GM10248 (cell line): ENCODE measurements around the gene CTDSPL.

Source experiments
- CTCF ChIA-PET: fragments of 300-600 bp; sonication (Branson Sonifier 250); formaldehyde crosslinking; extraction: SDS; loops from one replicate; lab custom pipeline; 2021; ENCODE audit warnings: antibody characterized with exemption; lab: Yijun Ruan, JAX
- POLR2A ChIA-PET: fragments of 350-650 bp; sonication (Branson Sonifier 250); formaldehyde crosslinking; extraction: SDS; loops from one replicate; lab custom pipeline; 2020; ENCODE audit warnings: antibody characterized with exemption; lab: Yijun Ruan, JAX
- DNase-seq: peaks from one replicate; pipeline ENCODE4 v3.0.0; 2012; ENCODE audit errors: extremely low spot score
- TF ChIP-seq, protein P1 (sequence below): IDR thresholded peaks from 2 replicates; pipeline ENCODE4 v1.5.1; 2012; ENCODE audit warnings: mild to moderate bottlenecking, low read depth; ENCODE audit errors: extremely low read depth, missing control alignments, control extremely low read depth

The CTDSPL gene

GRCh38 chr3:37901721-37902120 is 40.0 kb downstream of the CTDSPL start:
- TF ChIP-seq, protein P1, sequence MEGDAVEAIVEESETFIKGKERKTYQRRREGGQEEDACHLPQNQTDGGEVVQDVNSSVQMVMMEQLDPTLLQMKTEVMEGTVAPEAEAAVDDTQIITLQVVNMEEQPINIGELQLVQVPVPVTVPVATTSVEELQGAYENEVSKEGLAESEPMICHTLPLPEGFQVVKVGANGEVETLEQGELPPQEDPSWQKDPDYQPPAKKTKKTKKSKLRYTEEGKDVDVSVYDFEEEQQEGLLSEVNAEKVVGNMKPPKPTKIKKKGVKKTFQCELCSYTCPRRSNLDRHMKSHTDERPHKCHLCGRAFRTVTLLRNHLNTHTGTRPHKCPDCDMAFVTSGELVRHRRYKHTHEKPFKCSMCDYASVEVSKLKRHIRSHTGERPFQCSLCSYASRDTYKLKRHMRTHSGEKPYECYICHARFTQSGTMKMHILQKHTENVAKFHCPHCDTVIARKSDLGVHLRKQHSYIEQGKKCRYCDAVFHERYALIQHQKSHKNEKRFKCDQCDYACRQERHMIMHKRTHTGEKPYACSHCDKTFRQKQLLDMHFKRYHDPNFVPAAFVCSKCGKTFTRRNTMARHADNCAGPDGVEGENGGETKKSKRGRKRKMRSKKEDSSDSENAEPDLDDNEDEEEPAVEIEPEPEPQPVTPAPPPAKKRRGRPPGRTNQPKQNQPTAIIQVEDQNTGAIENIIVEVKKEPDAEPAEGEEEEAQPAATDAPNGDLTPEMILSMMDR, result no peak
- POLR2A ChIA-PET, result no interaction called here
- CTCF ChIA-PET, result interaction anchor here (0.8 to 1.4 kb wide), 4 partner anchors 9 to 73 kb away, joined by 3 read pairs; no protein-coding TSS in a partner anchor
- no peak for DNase-seq

DNA sequence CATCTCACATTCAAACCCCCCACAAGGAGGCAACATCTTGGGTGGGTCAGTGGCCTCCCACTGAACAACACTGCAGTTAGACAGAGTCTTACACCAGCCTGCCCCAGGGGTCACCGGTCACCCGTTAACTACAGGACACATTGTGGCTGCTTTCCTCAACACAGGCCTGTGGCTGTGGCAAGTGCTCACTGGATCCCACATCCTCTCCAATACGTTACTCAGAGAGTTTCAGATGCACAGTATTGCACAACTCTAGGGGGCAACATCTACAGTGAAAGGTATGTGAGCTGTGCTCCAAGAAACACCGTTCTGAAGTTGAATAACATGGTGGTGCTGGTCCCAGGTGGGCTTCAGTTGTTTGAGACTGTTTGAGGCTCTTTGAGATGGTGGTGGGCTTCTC is 41.0 kb downstream of the CTDSPL start:
- TF ChIP-seq, protein P1, result no peak
- POLR2A ChIA-PET, result no interaction called here
- CTCF ChIA-PET, result interaction anchor here (0.8 to 2.0 kb wide), 3 partner anchors 10 to 72 kb away, joined by 3 to 5 read pairs (median 3); no protein-coding TSS in a partner anchor
- DNase-seq, result no peak

DNA sequence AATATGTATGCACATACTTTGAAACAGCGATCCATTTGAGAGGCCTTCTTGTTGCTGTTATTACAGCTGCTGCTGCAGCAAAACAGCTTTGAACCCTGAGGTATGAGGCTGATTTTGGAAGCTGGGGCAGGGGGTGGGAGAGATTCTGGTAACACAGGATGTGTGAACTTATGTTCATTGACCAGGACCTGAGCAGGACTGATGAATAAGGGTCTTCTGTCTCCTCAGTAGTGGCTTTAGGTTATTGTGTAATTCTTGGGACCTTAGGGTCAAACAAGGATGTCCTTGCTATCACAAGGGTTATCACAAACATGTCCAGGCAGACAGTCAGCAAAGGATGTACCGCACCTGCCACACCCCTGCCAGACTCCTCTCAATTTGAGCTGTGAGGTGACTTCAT is 41.6 kb downstream of the CTDSPL start:
- DNase-seq, result no peak
- TF ChIP-seq, protein P1, result no peak
- CTCF ChIA-PET, result interaction anchor here (0.7 to 2.0 kb wide), 3 partner anchors 11 to 47 kb away, joined by 3 to 5 read pairs (median 3); no protein-coding TSS in a partner anchor
- POLR2A ChIA-PET, result no interaction called here

DNA sequence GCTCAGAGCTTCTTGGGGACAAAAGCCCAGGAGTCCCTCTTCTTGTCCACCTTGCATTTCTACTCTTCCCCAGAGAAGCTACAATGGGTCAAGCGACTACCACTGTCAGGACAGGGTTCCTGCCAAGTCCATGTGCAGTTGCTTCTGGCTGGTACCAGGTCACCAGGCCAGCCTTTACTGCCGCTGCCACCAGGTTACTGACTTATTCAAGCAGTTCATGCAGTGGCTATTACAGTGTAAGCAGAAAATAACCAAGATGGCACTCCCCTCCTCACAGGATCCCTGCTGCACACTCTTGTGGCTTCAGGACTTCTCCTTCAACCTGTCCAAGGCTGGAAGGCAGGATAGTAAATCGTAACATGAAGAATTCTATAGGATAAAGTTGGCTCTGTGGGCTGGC is 42.1 kb downstream of the CTDSPL start:
- DNase-seq, result no peak
- ChIA-PET CTCF (interaction anchor here (0.7 to 2.0 kb wide), 4 partner anchors 11 to 63 kb away, joined by 3 to 5 read pairs (median 4); no protein-coding TSS in a partner anchor), POLR2A (no interaction called here)
- TF ChIP-seq, protein P1, result no peak

DNA sequence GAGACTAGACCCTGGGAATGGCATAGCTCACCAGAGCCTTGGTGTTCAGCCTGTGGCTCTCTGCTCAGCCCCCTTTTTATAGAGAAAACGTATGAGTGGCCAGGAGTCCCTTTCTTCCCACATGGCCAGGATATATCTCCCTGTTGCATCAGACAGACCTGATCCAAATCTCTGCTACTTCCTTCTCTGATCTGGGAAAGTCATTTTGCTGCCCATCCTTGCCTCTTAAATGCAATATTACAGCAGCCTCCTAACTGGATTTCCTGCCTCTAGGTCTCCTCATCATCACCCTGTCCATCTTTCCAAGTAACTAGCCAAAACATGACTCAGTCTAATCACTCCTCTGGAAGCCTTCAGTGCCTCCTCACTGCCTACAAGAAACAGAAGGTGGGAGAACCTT is 42.9 kb downstream of the CTDSPL start:
- ChIA-PET CTCF (interaction anchor here (1.2 to 2.0 kb wide), 4 partner anchors 12 to 63 kb away, joined by 3 to 5 read pairs (median 4); no protein-coding TSS in a partner anchor), POLR2A (no interaction called here)
- no peak for DNase-seq
- TF ChIP-seq, protein P1, result no peak

- TF ChIP-seq, protein P1, result no peak
- CTCF ChIA-PET, result interaction anchor here (1.2 to 1.8 kb wide), 2 partner anchors 32 to 62 kb away, joined by 3 to 4 read pairs; no protein-coding TSS in a partner anchor
- DNase-seq, result no peak
- POLR2A ChIA-PET, result no interaction called here
These were observed 43.7 kb downstream of the CTDSPL start for GRCh38 chr3:37905346-37905745.
